ENCODE measurements around the gene ZNF668. TPM values are rescaled to one million over a fixed set of nuclear protein-coding genes. Genes with fewer than 3 reads are reported as not detected.

ZNF668 gene
- total and polyA plus RNA-seq, 2 of the 13 experiments (the other 11 are each of a cell fraction or from before 2014, with no cell fraction given) = 3.8 to 9.8 TPM

- TF ChIP-seq ZHX1 (CRISPR knock-in tag; IDR thresholded peaks at IDR 0.05; ENCODE audit: low read depth) (no peak), NR1H2 (CRISPR knock-in tag; IDR thresholded peaks at IDR 0.05; ENCODE audit: borderline replicate concordance, low read depth) (no peak), ZBTB3 (CRISPR knock-in tag; IDR thresholded peaks at IDR 0.05; ENCODE audit: borderline replicate concordance, low read depth) (no peak; the same call in none of the 2 replicates), ZBTB42 (CRISPR knock-in tag; IDR thresholded peaks at IDR 0.05) (no peak; the same call in 1 of the 2 replicates), TOE1 (CRISPR knock-in tag; IDR thresholded peaks at IDR 0.05) (no peak), XBP1 (CRISPR knock-in tag; IDR thresholded peaks at IDR 0.05) (no peak), MAX (IDR thresholded peaks at IDR 0.05) (peak; percentile 81), STAT5B (CRISPR knock-in tag; IDR thresholded peaks at IDR 0.05) (no peak), BATF2 (CRISPR knock-in tag; IDR thresholded peaks at IDR 0.05) (no peak), ZNF20 (CRISPR knock-in tag; IDR thresholded peaks at IDR 0.05) (no peak; the same call in 1 of the 2 replicates), ZNF17 (CRISPR knock-in tag; IDR thresholded peaks at IDR 0.05) (no peak), TFDP1 (CRISPR knock-in tag; IDR thresholded peaks at IDR 0.05; ENCODE audit: borderline replicate concordance) (no peak; the same call in 1 of the 2 replicates), MED13 (CRISPR knock-in tag; IDR thresholded peaks at IDR 0.05) (peak; percentile 84), ZNF44 (CRISPR knock-in tag; IDR thresholded peaks at IDR 0.05) (no peak), ZNF597 (CRISPR knock-in tag; IDR thresholded peaks at IDR 0.05) (no peak), ZNF652 (CRISPR knock-in tag; IDR thresholded peaks at IDR 0.05; ENCODE audit: borderline replicate concordance, low read depth) (no peak)
Observed at GRCh38 chr16:31073142-31073969, 684 bp downstream of the ZNF668 start (continued).

Data from HepG2 (cell line).